ENCODE measurements around the gene SECISBP2L. TPM values are rescaled to one million over a fixed set of nuclear protein-coding genes. Genes with fewer than 3 reads are reported as not detected.

The SECISBP2L gene
- total RNA-seq = 20.4 TPM

- H3K4me1 ChIP-seq (ENCODE audit: control insufficient read depth in 3 of 3, insufficient read depth in 3 of 3, low read length in 3 of 3) = peaks cover 8 to 16% (median 15%) of the 10 kb centered on the region in 3 donors
- peak within 1 kb of the TSS; percentile 86 to 91 (median 88) for H3K4me3 ChIP-seq (ENCODE audit: low read length in 3 of 3)
- peak within 1 kb of the TSS; percentile 71 for H3K27ac ChIP-seq (ENCODE audit: low read depth, low read length)
- H3K9me3 ChIP-seq (ENCODE audit: control insufficient read depth in 3 of 3, low read length in 3 of 3) = no peaks in the 10 kb centered on the region
- H3K27me3 ChIP-seq (ENCODE audit: control insufficient read depth in 3 of 3, insufficient read depth in 3 of 3, low read length in 3 of 3) = no peaks in the 10 kb centered on the region
- peaks cover 0 to 2% (median 0%) of the 10 kb centered on the region in 3 donors for H3K36me3 ChIP-seq (ENCODE audit: control insufficient read depth in 3 of 3, insufficient read depth in 3 of 3, low read length in 3 of 3)
- H3K9ac ChIP-seq (ENCODE audit: low read depth in 1 of 3, low read length in 3 of 3) = peak within 1 kb of the TSS; percentile 89 to 94 (median 93)
Measured at GRCh38 chr15:49046220-49047102, at the start of gene SECISBP2L. TSS of gene SECISBP2L (minus strand) at chr15:49046446. CDS start at chr15:49046299, 147 bp downstream.

GRCh38 chr15:49094923-49095322 is 48.7 kb upstream of the SECISBP2L start:
- Histone ChIP-seq H3K36me3 (ENCODE audit: control insufficient read depth in 3 of 3, insufficient read depth in 3 of 3, low read length in 3 of 3) (no peaks in the 10 kb centered on the region), H3K27me3 (ENCODE audit: control insufficient read depth in 3 of 3, insufficient read depth in 3 of 3, low read length in 3 of 3) (no peaks in the 10 kb centered on the region), H3K27ac (ENCODE audit: low read depth, low read length) (no peak overlapping the region), H3K9ac (ENCODE audit: low read depth in 1 of 3, low read length in 3 of 3) (no peak overlapping the region), H3K4me3 (ENCODE audit: low read length in 3 of 3) (no peak overlapping the region), H3K9me3 (ENCODE audit: control insufficient read depth in 3 of 3, low read length in 3 of 3) (no peaks in the 10 kb centered on the region), H3K4me1 (ENCODE audit: control insufficient read depth in 3 of 3, insufficient read depth in 3 of 3, low read length in 3 of 3) (no peaks in the 10 kb centered on the region)

GRCh38 chr15:49093252-49094105 is 47.2 kb upstream of the SECISBP2L start:
- no peaks in the 10 kb centered on the region for H3K4me1 ChIP-seq (ENCODE audit: control insufficient read depth in 3 of 3, insufficient read depth in 3 of 3, low read length in 3 of 3)
- H3K27me3 ChIP-seq (ENCODE audit: control insufficient read depth in 3 of 3, insufficient read depth in 3 of 3, low read length in 3 of 3) = no peaks in the 10 kb centered on the region
- H3K36me3 ChIP-seq (ENCODE audit: control insufficient read depth in 3 of 3, insufficient read depth in 3 of 3, low read length in 3 of 3) = no peaks in the 10 kb centered on the region
- H3K27ac ChIP-seq (ENCODE audit: low read depth, low read length) = no peak overlapping the region
- H3K9me3 ChIP-seq (ENCODE audit: control insufficient read depth in 3 of 3, low read length in 3 of 3) = no peaks in the 10 kb centered on the region
- no peak overlapping the region for H3K9ac ChIP-seq (ENCODE audit: low read depth in 1 of 3, low read length in 3 of 3)
- no peak overlapping the region for H3K4me3 ChIP-seq (ENCODE audit: low read length in 3 of 3)

GRCh38 chr15:49088996-49089395 is 42.8 kb upstream of the SECISBP2L start:
- H3K9ac ChIP-seq (ENCODE audit: low read depth in 1 of 3, low read length in 3 of 3) = no peak overlapping the region
- no peaks in the 10 kb centered on the region for H3K4me1 ChIP-seq (ENCODE audit: control insufficient read depth in 3 of 3, insufficient read depth in 3 of 3, low read length in 3 of 3)
- no peaks in the 10 kb centered on the region for H3K36me3 ChIP-seq (ENCODE audit: control insufficient read depth in 3 of 3, insufficient read depth in 3 of 3, low read length in 3 of 3)
- no peaks in the 10 kb centered on the region for H3K27me3 ChIP-seq (ENCODE audit: control insufficient read depth in 3 of 3, insufficient read depth in 3 of 3, low read length in 3 of 3)
- H3K9me3 ChIP-seq (ENCODE audit: control insufficient read depth in 3 of 3, low read length in 3 of 3) = no peaks in the 10 kb centered on the region
- no peak overlapping the region for H3K27ac ChIP-seq (ENCODE audit: low read depth, low read length)
- no peak overlapping the region for H3K4me3 ChIP-seq (ENCODE audit: low read length in 3 of 3)

- Histone ChIP-seq H3K4me3 (ENCODE audit: low read length in 3 of 3) (no peak overlapping the region), H3K27me3 (ENCODE audit: control insufficient read depth in 3 of 3, insufficient read depth in 3 of 3, low read length in 3 of 3) (no peaks in the 10 kb centered on the region), H3K9me3 (ENCODE audit: control insufficient read depth in 3 of 3, low read length in 3 of 3) (no peaks in the 10 kb centered on the region), H3K27ac (ENCODE audit: low read depth, low read length) (no peak overlapping the region), H3K4me1 (ENCODE audit: control insufficient read depth in 3 of 3, insufficient read depth in 3 of 3, low read length in 3 of 3) (no peaks in the 10 kb centered on the region), H3K9ac (ENCODE audit: low read depth in 1 of 3, low read length in 3 of 3) (no peak overlapping the region), H3K36me3 (ENCODE audit: control insufficient read depth in 3 of 3, insufficient read depth in 3 of 3, low read length in 3 of 3) (no peaks in the 10 kb centered on the region)
Measured at GRCh38 chr15:49085696-49086459, 39.6 kb upstream of the SECISBP2L start.

- no peak overlapping the region for H3K9ac ChIP-seq (ENCODE audit: low read depth in 1 of 3, low read length in 3 of 3)
Measured at GRCh38 chr15:49084285-49084570, 38.0 kb upstream of the SECISBP2L start.

GRCh38 chr15:49083401-49084284 is 37.4 kb upstream of the SECISBP2L start:
- no peaks in the 10 kb centered on the region for H3K27me3 ChIP-seq (ENCODE audit: control insufficient read depth in 3 of 3, insufficient read depth in 3 of 3, low read length in 3 of 3)
- H3K9me3 ChIP-seq (ENCODE audit: control insufficient read depth in 3 of 3, low read length in 3 of 3) = no peaks in the 10 kb centered on the region
- no peak overlapping the region for H3K4me3 ChIP-seq (ENCODE audit: low read length in 3 of 3)
- H3K9ac ChIP-seq (ENCODE audit: low read depth in 1 of 3, low read length in 3 of 3) = no peak overlapping the region
- H3K4me1 ChIP-seq (ENCODE audit: control insufficient read depth in 3 of 3, insufficient read depth in 3 of 3, low read length in 3 of 3) = no peaks in the 10 kb centered on the region
- no peaks in the 10 kb centered on the region for H3K36me3 ChIP-seq (ENCODE audit: control insufficient read depth in 3 of 3, insufficient read depth in 3 of 3, low read length in 3 of 3)
- no peak overlapping the region for H3K27ac ChIP-seq (ENCODE audit: low read depth, low read length)

More at GRCh38 chr15:49084285-49084570, 38.0 kb upstream of the SECISBP2L start:
- Histone ChIP-seq H3K27me3 (ENCODE audit: control insufficient read depth in 3 of 3, insufficient read depth in 3 of 3, low read length in 3 of 3) (no peaks in the 10 kb centered on the region), H3K27ac (ENCODE audit: low read depth, low read length) (no peak overlapping the region), H3K9me3 (ENCODE audit: control insufficient read depth in 3 of 3, low read length in 3 of 3) (no peaks in the 10 kb centered on the region), H3K4me1 (ENCODE audit: control insufficient read depth in 3 of 3, insufficient read depth in 3 of 3, low read length in 3 of 3) (no peaks in the 10 kb centered on the region), H3K36me3 (ENCODE audit: control insufficient read depth in 3 of 3, insufficient read depth in 3 of 3, low read length in 3 of 3) (no peaks in the 10 kb centered on the region), H3K4me3 (ENCODE audit: low read length in 3 of 3) (no peak overlapping the region)

- Histone ChIP-seq H3K27me3 (ENCODE audit: control insufficient read depth in 3 of 3, insufficient read depth in 3 of 3, low read length in 3 of 3) (no peaks in the 10 kb centered on the region), H3K27ac (ENCODE audit: low read depth, low read length) (no peak overlapping the region), H3K4me1 (ENCODE audit: control insufficient read depth in 3 of 3, insufficient read depth in 3 of 3, low read length in 3 of 3) (no peaks in the 10 kb centered on the region), H3K9ac (ENCODE audit: low read depth in 1 of 3, low read length in 3 of 3) (no peak overlapping the region), H3K4me3 (ENCODE audit: low read length in 3 of 3) (no peak overlapping the region), H3K9me3 (ENCODE audit: control insufficient read depth in 3 of 3, low read length in 3 of 3) (no peaks in the 10 kb centered on the region), H3K36me3 (ENCODE audit: control insufficient read depth in 3 of 3, insufficient read depth in 3 of 3, low read length in 3 of 3) (no peaks in the 10 kb centered on the region)
Measured at GRCh38 chr15:49082960-49083359, 36.7 kb upstream of the SECISBP2L start.

- Histone ChIP-seq H3K36me3 (ENCODE audit: control insufficient read depth in 3 of 3, insufficient read depth in 3 of 3, low read length in 3 of 3) (no peaks in the 10 kb centered on the region), H3K9me3 (ENCODE audit: control insufficient read depth in 3 of 3, low read length in 3 of 3) (no peaks in the 10 kb centered on the region), H3K9ac (ENCODE audit: low read depth in 1 of 3, low read length in 3 of 3) (no peak overlapping the region), H3K4me1 (ENCODE audit: control insufficient read depth in 3 of 3, insufficient read depth in 3 of 3, low read length in 3 of 3) (no peaks in the 10 kb centered on the region), H3K4me3 (ENCODE audit: low read length in 3 of 3) (no peak overlapping the region), H3K27ac (ENCODE audit: low read depth, low read length) (no peak overlapping the region), H3K27me3 (ENCODE audit: control insufficient read depth in 3 of 3, insufficient read depth in 3 of 3, low read length in 3 of 3) (no peaks in the 10 kb centered on the region)
Measured at GRCh38 chr15:49079340-49080039, 33.2 kb upstream of the SECISBP2L start.
